Measurements from ENCODE around the gene PLCB1.
"Not testable (repeated sequence)": the region's sequence is repeated elsewhere in the genome, so short reads cannot be mapped to it uniquely, and the experiment has no call there.

The PLCB1 gene

GRCh38 chr20:8334641-8335040 is 202.6 kb downstream of the PLCB1 start:
- no peak for DNase-seq (ENCODE audit: low read depth in 2 of 2)

- DNase-seq (ENCODE audit: low read depth in 2 of 2): no peak
These were observed 203.0 kb downstream of the PLCB1 start for GRCh38 chr20:8335059-8335458.

- DNase-seq (ENCODE audit: low read depth in 2 of 2): no peak
These were observed 203.6 kb downstream of the PLCB1 start for GRCh38 chr20:8335495-8336195.

- no peak for DNase-seq (ENCODE audit: low read depth in 2 of 2)
These were observed 207.3 kb downstream of the PLCB1 start for GRCh38 chr20:8339349-8339748.

GRCh38 chr20:8342391-8342790 is 210.3 kb downstream of the PLCB1 start:
- DNase-seq (ENCODE audit: low read depth in 2 of 2): no peak

GRCh38 chr20:8344106-8344505 is 212.0 kb downstream of the PLCB1 start:
- no peak for DNase-seq (ENCODE audit: low read depth in 2 of 2)

GRCh38 chr20:8344631-8345030 is 212.6 kb downstream of the PLCB1 start:
- DNase-seq (ENCODE audit: low read depth in 2 of 2): no peak

GRCh38 chr20:8346700-8347270 is 214.7 kb downstream of the PLCB1 start:
- no peak for DNase-seq (ENCODE audit: low read depth in 2 of 2)

- not testable (repeated sequence) for DNase-seq (ENCODE audit: low read depth in 2 of 2)
These were observed 218.2 kb downstream of the PLCB1 start for GRCh38 chr20:8350225-8350624.

GRCh38 chr20:8352486-8352885 is 220.4 kb downstream of the PLCB1 start:
- DNase-seq (ENCODE audit: low read depth in 2 of 2): no peak

- DNase-seq (ENCODE audit: low read depth in 2 of 2): no peak
These were observed 221.4 kb downstream of the PLCB1 start for GRCh38 chr20:8353512-8353911.

- DNase-seq (ENCODE audit: low read depth in 2 of 2): no peak
These were observed 223.4 kb downstream of the PLCB1 start for GRCh38 chr20:8355453-8355852.

GRCh38 chr20:8356806-8357205 is 224.7 kb downstream of the PLCB1 start:
- no peak for DNase-seq (ENCODE audit: low read depth in 2 of 2)

GRCh38 chr20:8357703-8358102 is 225.6 kb downstream of the PLCB1 start:
- DNase-seq (ENCODE audit: low read depth in 2 of 2): no peak

- DNase-seq (ENCODE audit: low read depth in 2 of 2): no peak
These were observed 228.0 kb downstream of the PLCB1 start for GRCh38 chr20:8360035-8360434.

GRCh38 chr20:8361006-8361652 is 229.1 kb downstream of the PLCB1 start:
- no peak for DNase-seq (ENCODE audit: low read depth in 2 of 2)

GRCh38 chr20:8361779-8362178 is 229.7 kb downstream of the PLCB1 start:
- no peak for DNase-seq (ENCODE audit: low read depth in 2 of 2)

- no peak for DNase-seq (ENCODE audit: low read depth in 2 of 2)
These were observed 230.4 kb downstream of the PLCB1 start for GRCh38 chr20:8362457-8362856.

GRCh38 chr20:8363970-8364733 is 232.1 kb downstream of the PLCB1 start:
- DNase-seq (ENCODE audit: low read depth in 2 of 2): no peak

GRCh38 chr20:8364734-8365078 is 232.6 kb downstream of the PLCB1 start:
- no peak for DNase-seq (ENCODE audit: low read depth in 2 of 2)

- DNase-seq (ENCODE audit: low read depth in 2 of 2): no peak
These were observed 233.6 kb downstream of the PLCB1 start for GRCh38 chr20:8365634-8366033.

GRCh38 chr20:8366303-8366923 is 234.3 kb downstream of the PLCB1 start:
- no peak for DNase-seq (ENCODE audit: low read depth in 2 of 2)
